Measurements from ENCODE around the gene GSN. TPM values are rescaled to one million over a fixed set of nuclear protein-coding genes. Genes with fewer than 3 reads are reported as not detected.
A peak's percentile ranks its signal among the peaks of the same experiment; 100 is the strongest.

The GSN gene
- total RNA-seq, 4 donors from 2014 or later: 364 to 571 (median 480) TPM

DNA sequence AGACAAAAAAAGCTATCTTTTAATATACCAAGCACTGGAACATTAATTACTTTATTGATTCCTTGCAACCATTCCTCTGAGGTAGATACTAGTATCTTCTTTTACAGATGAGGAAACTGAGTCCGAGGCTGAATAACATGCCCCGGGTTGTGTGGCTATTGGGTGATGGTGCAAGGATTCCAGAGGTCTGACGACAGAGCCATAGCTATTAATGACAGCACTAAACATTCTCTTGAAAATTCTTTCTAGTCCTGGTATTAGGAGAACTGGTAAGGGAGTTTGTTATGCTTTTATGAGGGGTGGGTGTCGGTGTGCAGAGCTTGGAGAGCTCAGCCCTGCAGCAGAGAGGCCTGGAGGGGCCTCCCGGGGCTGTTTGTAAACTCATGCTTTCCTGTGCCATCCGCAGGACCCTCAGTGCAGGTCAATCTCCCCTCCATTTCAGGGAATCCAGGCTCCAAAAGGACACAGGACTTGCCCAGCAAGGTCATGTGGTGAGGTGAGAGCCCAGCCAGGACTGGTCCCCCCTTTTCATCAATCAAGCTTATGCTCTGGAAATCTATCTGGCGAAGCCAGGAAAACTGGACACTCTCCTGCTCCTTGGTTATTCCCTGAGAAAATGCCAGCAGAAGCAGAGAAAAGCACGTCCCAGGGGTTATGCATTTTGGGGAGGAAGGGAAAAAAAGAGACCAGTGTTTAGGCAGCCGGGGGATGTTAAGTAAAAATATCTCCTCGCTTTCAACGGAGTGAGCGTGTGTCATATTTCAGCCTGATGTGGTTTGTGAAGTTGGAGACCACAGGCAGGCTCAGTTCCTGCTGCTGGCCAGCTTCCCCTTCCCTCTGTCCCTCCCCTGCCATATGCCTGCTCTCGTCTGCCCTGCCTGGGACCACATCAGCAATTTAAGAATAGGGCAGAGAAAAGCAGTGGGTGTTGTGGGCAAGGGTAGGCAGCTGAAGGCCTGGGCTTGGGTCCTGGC is 3.7 kb downstream of the GSN start:
- Histone ChIP-seq H3K9me3 (no peaks in the 10 kb centered on the region), H3K27me3 (no peaks in the 10 kb centered on the region), H3K27ac (peak overlapping the region; percentile 37 to 88 (median 64)), H3K36me3 (no peaks in the 10 kb centered on the region), H3K4me3 (no peak overlapping the region), H3K4me1 (peaks cover 0 to 52% (median 9%) of the 10 kb centered on the region in 4 donors)
- TF ChIP-seq, protein P1, sequence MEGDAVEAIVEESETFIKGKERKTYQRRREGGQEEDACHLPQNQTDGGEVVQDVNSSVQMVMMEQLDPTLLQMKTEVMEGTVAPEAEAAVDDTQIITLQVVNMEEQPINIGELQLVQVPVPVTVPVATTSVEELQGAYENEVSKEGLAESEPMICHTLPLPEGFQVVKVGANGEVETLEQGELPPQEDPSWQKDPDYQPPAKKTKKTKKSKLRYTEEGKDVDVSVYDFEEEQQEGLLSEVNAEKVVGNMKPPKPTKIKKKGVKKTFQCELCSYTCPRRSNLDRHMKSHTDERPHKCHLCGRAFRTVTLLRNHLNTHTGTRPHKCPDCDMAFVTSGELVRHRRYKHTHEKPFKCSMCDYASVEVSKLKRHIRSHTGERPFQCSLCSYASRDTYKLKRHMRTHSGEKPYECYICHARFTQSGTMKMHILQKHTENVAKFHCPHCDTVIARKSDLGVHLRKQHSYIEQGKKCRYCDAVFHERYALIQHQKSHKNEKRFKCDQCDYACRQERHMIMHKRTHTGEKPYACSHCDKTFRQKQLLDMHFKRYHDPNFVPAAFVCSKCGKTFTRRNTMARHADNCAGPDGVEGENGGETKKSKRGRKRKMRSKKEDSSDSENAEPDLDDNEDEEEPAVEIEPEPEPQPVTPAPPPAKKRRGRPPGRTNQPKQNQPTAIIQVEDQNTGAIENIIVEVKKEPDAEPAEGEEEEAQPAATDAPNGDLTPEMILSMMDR (IDR thresholded peaks at IDR 0.05): no peak
- TF ChIP-seq POLR2A (IDR thresholded peaks at IDR 0.05): no peak
- DNase-seq: no peak

DNA sequence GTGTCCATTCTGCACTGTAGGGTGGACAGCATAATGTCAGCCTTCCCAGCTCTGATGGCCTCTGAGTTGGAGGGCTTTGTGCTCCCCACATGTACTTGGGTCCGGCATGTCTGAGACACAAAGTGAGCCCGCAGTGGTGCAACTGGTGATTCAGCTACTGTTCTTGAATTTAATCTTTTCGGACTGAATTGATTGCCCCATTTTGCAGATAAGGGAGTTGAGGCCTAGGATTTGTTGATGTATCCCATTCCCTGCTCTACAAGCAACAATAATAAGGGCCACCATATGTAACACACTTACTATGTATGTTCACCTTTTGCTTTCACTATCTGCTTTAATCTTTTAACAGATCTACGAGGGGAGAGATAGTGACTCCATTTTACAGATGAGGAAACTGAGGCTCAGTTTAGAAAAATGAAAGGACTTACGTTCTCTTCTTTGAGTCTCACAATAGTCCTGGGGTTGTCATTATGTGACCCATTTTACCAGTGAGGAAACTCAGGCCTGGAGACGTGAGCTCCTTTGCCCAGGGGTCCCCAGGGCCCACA is 4.5 kb downstream of the GSN start:
- no peak for DNase-seq
- no peaks in the 10 kb centered on the region for H3K9me3 ChIP-seq
- H3K4me3 ChIP-seq: no peak overlapping the region
- no peaks in the 10 kb centered on the region for H3K27me3 ChIP-seq
- H3K27ac ChIP-seq: peak overlapping the region; percentile 37 to 88 (median 64)
- no peak for TF ChIP-seq POLR2A (IDR thresholded peaks at IDR 0.05)
- TF ChIP-seq, protein P1 (IDR thresholded peaks at IDR 0.05): no peak
- peaks cover 0 to 45% (median 8%) of the 10 kb centered on the region in 4 donors for H3K4me1 ChIP-seq
- H3K36me3 ChIP-seq: no peaks in the 10 kb centered on the region

DNA sequence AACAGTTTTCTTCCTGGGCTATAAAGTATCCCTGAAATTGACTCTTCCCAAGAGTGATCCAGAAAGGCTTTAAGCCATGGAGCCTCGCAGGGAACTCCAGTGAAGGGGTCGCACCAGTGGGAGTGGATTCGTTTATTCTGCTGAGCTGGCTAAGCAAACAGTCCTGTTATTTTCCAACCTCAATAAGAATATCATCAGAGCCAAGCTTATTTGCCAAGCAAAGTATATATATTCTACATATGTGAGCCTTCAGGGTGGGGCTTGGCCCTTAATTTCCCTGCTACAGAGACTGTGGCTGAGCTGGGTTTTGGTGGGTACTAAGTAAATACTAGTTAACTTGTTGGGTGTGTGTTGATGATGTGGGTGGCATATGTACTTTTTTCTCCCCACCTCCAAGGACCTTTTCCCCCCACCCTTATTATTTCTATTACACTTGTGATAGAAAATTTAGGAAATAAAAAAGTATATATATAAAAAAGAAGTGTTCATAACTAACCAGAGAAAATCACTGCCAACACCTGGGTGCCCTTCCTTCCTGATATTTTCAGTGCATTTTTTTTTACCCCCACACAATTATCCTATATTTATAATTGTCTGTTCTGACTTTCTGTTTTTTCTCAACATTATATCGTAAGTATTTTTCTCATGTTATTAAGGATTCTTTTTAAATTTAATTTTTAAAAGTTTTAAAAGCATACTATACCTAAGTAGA is 5.3 kb downstream of the GSN start:
- no peaks in the 10 kb centered on the region for H3K9me3 ChIP-seq
- H3K27ac ChIP-seq: peak overlapping the region in 3 of 4 donors; percentile 44 to 88 (median 70)
- TF ChIP-seq, protein P1 (IDR thresholded peaks at IDR 0.05): no peak
- no peak for TF ChIP-seq POLR2A (IDR thresholded peaks at IDR 0.05)
- no peaks in the 10 kb centered on the region for H3K36me3 ChIP-seq
- DNase-seq: no peak
- H3K27me3 ChIP-seq: no peaks in the 10 kb centered on the region
- H3K4me3 ChIP-seq: no peak overlapping the region
- peaks cover 0 to 48% (median 7%) of the 10 kb centered on the region in 4 donors for H3K4me1 ChIP-seq

DNA sequence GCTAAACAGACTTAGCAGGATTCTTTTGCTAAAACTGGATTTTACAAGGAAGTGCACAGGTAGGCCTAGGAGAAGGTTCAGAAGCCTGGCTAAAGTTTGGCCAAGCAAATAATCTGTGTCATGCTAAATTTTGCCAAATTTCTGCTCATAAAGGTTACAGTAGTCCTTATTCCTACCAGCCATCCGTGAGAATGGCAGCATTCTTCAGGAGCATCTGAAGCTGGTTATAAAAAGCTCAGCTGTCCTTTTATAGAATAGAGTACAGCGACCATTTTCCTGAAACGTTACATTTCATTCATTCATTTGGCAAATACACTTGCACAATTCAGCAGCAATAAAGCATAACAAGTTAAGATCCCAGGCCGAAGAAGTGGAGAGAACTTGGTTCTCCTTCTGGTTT is 6.9 kb downstream of the GSN start:
- no peak for TF ChIP-seq POLR2A (IDR thresholded peaks at IDR 0.05)
- TF ChIP-seq, protein P1 (IDR thresholded peaks at IDR 0.05): no peak
- Histone ChIP-seq H3K4me3 (no peak overlapping the region), H3K36me3 (no peaks in the 10 kb centered on the region), H3K27me3 (no peaks in the 10 kb centered on the region), H3K27ac (peak overlapping the region in 1 of 4 donors; percentile 15), H3K4me1 (peaks cover 3 to 60% (median 10%) of the 10 kb centered on the region in 4 donors), H3K9me3 (no peaks in the 10 kb centered on the region)
- no peak for DNase-seq

DNA sequence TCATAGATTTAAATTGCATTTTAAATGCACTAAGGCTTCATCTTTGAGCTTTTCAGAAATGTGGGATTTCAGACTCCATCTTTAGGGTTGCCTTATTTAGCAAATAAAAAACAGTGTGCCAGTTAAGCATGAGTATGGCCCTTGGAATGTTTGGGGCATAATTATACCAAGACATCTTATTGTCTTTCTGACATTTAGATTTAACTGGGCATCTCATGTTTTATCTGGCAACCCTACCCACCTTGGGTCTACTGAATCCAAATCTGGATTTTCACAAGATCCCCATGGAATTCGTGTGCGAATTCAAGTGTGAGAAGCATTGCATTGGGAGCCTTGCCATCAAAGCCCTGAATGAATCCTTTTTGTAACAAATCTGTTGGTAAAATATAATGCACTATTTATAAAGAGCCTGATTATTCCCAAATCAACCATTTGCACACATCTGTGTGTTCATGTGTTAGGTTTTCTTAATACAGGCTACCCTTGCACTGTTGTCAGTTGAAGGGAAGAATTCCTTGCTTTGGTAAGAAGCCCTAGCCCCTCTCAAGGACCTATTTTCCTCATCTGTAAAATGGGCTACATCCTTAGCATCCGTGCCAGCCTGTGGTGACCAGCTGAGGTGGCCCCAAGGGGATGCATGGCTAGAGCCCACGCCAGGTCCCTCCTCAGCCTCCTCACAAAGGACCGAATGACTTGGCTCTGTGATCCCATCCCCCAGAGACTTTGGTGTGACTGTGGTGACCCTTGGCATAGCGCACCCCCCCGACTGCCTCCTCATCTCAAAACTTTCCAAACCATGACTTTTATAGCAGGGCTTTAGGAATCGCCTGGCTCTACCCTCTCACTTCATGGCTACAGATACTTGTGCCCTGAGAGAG is 8.1 kb downstream of the GSN start:
- Histone ChIP-seq H3K4me3 (no peak overlapping the region), H3K27me3 (no peaks in the 10 kb centered on the region), H3K4me1 (peaks cover 3 to 60% (median 11%) of the 10 kb centered on the region in 4 donors), H3K9me3 (no peaks in the 10 kb centered on the region), H3K36me3 (no peaks in the 10 kb centered on the region), H3K27ac (peak overlapping the region in 1 of 4 donors; percentile 99)
- TF ChIP-seq, protein P1 (IDR thresholded peaks at IDR 0.05): no peak
- TF ChIP-seq POLR2A (IDR thresholded peaks at IDR 0.05): no peak
- DNase-seq: no peak

Measured in Peyer's patch (tissue), 4 donors.